ENCODE results near the gene CEACAM19. TPM values are rescaled to one million over a fixed set of nuclear protein-coding genes. Genes with fewer than 3 reads are reported as not detected.
A peak's percentile ranks its signal among the peaks of the same experiment; 100 is the strongest.

Gene CEACAM19
- total RNA-seq, 4 donors from 2014 or later, result 2.3 to 7.6 (median 4.6) TPM

DNA sequence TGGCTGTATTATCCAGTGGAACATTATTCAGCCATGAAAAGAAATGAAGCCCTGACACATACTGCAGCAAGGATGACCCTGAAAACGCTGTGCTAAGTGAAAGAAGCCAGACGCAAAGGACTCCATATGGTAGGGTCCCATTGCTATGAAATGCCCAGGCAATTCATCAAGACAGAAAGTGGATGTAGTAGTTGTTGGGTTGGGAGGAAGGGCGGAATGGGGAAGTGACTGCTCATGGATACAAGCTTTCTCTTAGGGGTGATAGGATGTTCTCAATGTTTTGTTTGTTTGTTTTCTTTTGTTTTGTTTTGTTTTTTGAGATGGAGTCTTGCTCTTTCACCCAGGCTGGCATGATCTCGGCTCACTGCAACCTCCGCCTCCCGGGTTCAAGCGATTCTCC lies 16.6 kb downstream of the CEACAM19 start:
- Histone ChIP-seq H3K36me3 (peaks cover 0 to 4% (median 0%) of the 10 kb centered on the region in 3 donors), H3K4me3 (no peak overlapping the region), H3K27me3 (no peaks in the 10 kb centered on the region), H3K4me1 (peaks cover 21 to 63% (median 37%) of the 10 kb centered on the region in 3 donors), H3K27ac (no peak overlapping the region), H3K9me3 (no peaks in the 10 kb centered on the region)
- WGBS, 2 donors, result 80 to 92% methylated on average over 3 to 7 of the region's 7 CpGs
- TF ChIP-seq POLR2A (IDR thresholded peaks at IDR 0.05), result no peak
- TF ChIP-seq, protein P1, sequence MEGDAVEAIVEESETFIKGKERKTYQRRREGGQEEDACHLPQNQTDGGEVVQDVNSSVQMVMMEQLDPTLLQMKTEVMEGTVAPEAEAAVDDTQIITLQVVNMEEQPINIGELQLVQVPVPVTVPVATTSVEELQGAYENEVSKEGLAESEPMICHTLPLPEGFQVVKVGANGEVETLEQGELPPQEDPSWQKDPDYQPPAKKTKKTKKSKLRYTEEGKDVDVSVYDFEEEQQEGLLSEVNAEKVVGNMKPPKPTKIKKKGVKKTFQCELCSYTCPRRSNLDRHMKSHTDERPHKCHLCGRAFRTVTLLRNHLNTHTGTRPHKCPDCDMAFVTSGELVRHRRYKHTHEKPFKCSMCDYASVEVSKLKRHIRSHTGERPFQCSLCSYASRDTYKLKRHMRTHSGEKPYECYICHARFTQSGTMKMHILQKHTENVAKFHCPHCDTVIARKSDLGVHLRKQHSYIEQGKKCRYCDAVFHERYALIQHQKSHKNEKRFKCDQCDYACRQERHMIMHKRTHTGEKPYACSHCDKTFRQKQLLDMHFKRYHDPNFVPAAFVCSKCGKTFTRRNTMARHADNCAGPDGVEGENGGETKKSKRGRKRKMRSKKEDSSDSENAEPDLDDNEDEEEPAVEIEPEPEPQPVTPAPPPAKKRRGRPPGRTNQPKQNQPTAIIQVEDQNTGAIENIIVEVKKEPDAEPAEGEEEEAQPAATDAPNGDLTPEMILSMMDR (IDR thresholded peaks at IDR 0.05), result no peak
- intact Hi-C loops (cut with DNase I), result no loop called here
- no peak for DNase-seq

DNA sequence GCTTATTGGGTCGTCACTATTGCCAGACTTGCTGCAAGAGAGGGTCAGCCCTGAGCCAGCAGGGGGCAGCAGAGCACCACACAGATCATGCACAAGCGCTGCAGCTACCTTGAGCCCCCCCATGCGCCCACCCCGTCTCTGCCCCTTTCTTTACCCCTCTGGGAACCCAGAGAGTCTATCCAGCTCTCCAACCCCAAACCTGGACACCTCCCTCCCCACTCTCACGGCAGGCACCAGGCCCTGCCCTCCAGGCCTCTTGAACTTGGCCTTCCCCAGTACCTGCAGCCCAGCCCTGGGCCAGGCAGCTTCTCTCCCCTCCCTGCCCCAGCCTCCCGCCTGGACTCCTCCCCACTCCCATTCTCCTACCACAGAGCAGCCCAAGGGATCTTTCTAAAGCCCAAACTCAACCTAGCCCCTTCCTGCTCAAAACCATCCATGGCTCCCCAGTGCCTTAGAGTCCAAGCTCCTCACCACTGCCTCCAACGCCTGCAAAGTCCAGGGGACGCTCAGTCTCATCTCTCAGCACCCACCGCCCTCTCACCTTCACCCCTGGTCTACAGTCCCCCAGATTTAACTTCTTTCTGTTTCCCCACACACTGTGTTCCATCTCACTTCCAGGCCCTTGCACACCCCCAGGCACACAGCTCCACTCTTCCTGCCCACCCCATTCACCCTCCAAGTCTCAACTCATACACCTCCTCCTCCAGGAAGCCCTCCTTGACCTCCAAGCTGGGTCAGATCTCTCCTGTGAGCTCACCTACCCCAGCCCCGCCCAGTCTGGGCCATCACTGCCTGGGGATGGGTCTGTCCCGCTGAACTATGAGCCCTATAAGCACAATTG lies 18.2 kb downstream of the CEACAM19 start:
- Histone ChIP-seq H3K4me1 (peaks cover 21 to 57% (median 38%) of the 10 kb centered on the region in 3 donors), H3K36me3 (no peaks in the 10 kb centered on the region), H3K27ac (peak overlapping the region in 1 of 4 donors; percentile 33), H3K9me3 (no peaks in the 10 kb centered on the region), H3K27me3 (no peaks in the 10 kb centered on the region), H3K4me3 (no peak overlapping the region)
- TF ChIP-seq, protein P1 (IDR thresholded peaks at IDR 0.05), result peak; percentile 82 to 97 (median 88)
- no peak for TF ChIP-seq POLR2A (IDR thresholded peaks at IDR 0.05)
- WGBS, 2 donors, result 42 to 58% methylated on average over 8 to 11 of the region's 11 CpGs
- no peak for DNase-seq
- intact Hi-C loops (cut with DNase I), result no loop called here

DNA sequence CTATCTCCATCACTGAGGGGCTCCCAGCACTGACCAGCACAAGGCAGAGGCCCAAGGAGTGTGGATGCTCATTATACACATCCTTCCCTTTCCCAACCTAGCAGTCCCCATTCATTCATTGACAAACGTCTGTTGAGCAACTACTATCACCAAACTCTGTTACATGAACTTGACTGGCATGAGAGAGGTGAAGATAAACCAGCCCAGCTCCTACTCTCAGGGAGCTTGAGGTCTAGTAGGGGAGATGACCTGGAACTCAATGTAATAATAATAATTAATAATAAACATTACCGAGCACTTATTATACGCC lies 18.8 kb downstream of the CEACAM19 start:
- H3K27me3 ChIP-seq, result no peaks in the 10 kb centered on the region
- H3K27ac ChIP-seq, result no peak overlapping the region
- no peak overlapping the region for H3K4me3 ChIP-seq
- peaks cover 21 to 57% (median 38%) of the 10 kb centered on the region in 3 donors for H3K4me1 ChIP-seq
- H3K36me3 ChIP-seq, result no peaks in the 10 kb centered on the region
- intact Hi-C loops (cut with DNase I), result no loop called here
- TF ChIP-seq POLR2A (IDR thresholded peaks at IDR 0.05), result no peak
- TF ChIP-seq, protein P1 (IDR thresholded peaks at IDR 0.05), result no peak
- no peaks in the 10 kb centered on the region for H3K9me3 ChIP-seq
- DNase-seq, result no peak
- WGBS, 2 donors, result 77 to 87% methylated on average over 3 of the region's 3 CpGs

DNA sequence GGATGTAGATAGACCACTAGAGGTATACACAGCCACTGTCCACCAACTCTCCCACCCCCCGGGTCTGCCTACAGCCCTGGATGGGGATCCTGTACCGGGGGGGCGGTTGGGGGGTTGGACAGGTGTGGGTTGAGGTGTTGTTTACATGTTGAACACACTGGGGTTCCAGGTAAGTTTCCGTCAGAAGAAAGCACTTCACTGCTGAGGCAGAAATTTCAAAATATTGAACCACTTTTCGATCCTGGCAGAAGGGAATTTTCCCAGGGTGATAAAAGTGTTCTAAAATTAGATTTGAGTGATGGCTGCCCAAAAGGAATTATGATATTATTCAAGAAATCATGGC lies 21.1 kb downstream of the CEACAM19 start:
- intact Hi-C loops (cut with DNase I), result no loop called here
- peaks cover 0 to 2% (median 0%) of the 10 kb centered on the region in 4 donors for H3K27me3 ChIP-seq
- H3K4me1 ChIP-seq, result peaks cover 21 to 51% (median 31%) of the 10 kb centered on the region in 3 donors
- 11 to 27% methylated on average over 2 of the region's 5 CpGs for WGBS, 2 donors
- DNase-seq, result no peak
- no peak for TF ChIP-seq POLR2A (IDR thresholded peaks at IDR 0.05)
- TF ChIP-seq, protein P1 (IDR thresholded peaks at IDR 0.05), result no peak
- no peaks in the 10 kb centered on the region for H3K36me3 ChIP-seq
- no peaks in the 10 kb centered on the region for H3K9me3 ChIP-seq
- peak overlapping the region in 1 of 4 donors; percentile 23 for H3K4me3 ChIP-seq
- peak overlapping the region; percentile 61 to 87 (median 73) for H3K27ac ChIP-seq

DNA sequence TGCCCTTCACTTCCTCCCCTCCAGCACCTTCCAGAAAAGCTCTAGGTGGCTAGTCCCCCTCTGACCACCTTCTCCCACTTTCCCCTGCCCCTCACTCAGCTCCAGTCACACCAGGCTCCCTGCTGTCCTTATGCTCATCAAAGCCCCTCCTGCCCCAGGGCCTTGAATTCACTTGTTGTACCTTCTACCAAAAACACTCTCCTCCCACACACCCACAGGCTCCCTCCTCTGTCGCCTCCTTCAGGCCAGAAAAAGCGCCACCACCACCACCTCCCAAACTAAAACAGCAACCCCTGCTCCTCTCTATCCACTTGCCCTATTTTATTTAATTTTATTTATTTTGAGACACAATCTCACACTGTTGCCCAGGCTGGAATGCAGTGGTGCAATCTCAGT lies 22.9 kb downstream of the CEACAM19 start:
- intact Hi-C loops (cut with DNase I), result no loop called here
- H3K4me3 ChIP-seq, result no peak overlapping the region
- H3K4me1 ChIP-seq, result peaks cover 17 to 43% (median 27%) of the 10 kb centered on the region in 3 donors
- peaks cover 0 to 6% (median 0%) of the 10 kb centered on the region in 4 donors for H3K27me3 ChIP-seq
- no peak for TF ChIP-seq POLR2A (IDR thresholded peaks at IDR 0.05)
- TF ChIP-seq, protein P1 (IDR thresholded peaks at IDR 0.05), result peak in 2 of 6 experiments; percentile 12 to 43
- no peak for DNase-seq
- H3K36me3 ChIP-seq, result no peaks in the 10 kb centered on the region
- no peaks in the 10 kb centered on the region for H3K9me3 ChIP-seq
- WGBS, 2 donors, result 71 to 85% methylated on average over 2 of the region's 2 CpGs
- no peak overlapping the region for H3K27ac ChIP-seq
